Activated T-helper 17 cell treated with anti-CD3 and anti-CD28 coated beads, Interleukin-2, amount 50 U/mL, for 72 hours (primary cell): ENCODE measurements around the gene COL25A1. TPM values are rescaled to one million over a fixed set of nuclear protein-coding genes. Genes with fewer than 3 reads are reported as not detected.
"Not testable (repeated sequence)": the region's sequence is repeated elsewhere in the genome, so short reads cannot be mapped to it uniquely, and the experiment has no call there.

Source experiments
- ATAC-seq: fragments of 150-1000 bp; cut with Tn5 transposase; replicated peaks from 2 replicates; pipeline ENCODE4 v1.10.0; 2021; ENCODE audit warnings: mild to moderate bottlenecking, moderate library complexity
- H3K27ac Mint-ChIP-seq: one replicate; pipeline ENCODE4 v1.8.0; 2022; ENCODE audit warnings: mixed read lengths
- H3K27me3 Mint-ChIP-seq: one replicate; pipeline ENCODE4 v1.8.0; 2022; ENCODE audit warnings: mixed read lengths
- H3K36me3 Mint-ChIP-seq: one replicate; pipeline ENCODE4 v1.8.0; 2022; ENCODE audit warnings: low read depth, mild to moderate bottlenecking, mixed read lengths
- H3K4me1 Mint-ChIP-seq: one replicate; pipeline ENCODE4 v1.8.0; 2022; ENCODE audit warnings: mixed read lengths
- H3K4me3 Mint-ChIP-seq: one replicate; pipeline ENCODE4 v1.8.0; 2022; ENCODE audit warnings: mild to moderate bottlenecking, mixed read lengths
- H3K9me3 Mint-ChIP-seq: one replicate; pipeline ENCODE4 v1.8.0; 2022; ENCODE audit warnings: mixed read lengths
- total RNA-seq, 2 donors: library from RNA; stranded (reverse); gene quantifications; one replicate each; pipeline ENCODE4 v1.2.3, GENCODE V29; 2022

The COL25A1 gene
- total RNA-seq, 2 donors from 2014 or later: 0.08 TPM; not detected in 1

DNA sequence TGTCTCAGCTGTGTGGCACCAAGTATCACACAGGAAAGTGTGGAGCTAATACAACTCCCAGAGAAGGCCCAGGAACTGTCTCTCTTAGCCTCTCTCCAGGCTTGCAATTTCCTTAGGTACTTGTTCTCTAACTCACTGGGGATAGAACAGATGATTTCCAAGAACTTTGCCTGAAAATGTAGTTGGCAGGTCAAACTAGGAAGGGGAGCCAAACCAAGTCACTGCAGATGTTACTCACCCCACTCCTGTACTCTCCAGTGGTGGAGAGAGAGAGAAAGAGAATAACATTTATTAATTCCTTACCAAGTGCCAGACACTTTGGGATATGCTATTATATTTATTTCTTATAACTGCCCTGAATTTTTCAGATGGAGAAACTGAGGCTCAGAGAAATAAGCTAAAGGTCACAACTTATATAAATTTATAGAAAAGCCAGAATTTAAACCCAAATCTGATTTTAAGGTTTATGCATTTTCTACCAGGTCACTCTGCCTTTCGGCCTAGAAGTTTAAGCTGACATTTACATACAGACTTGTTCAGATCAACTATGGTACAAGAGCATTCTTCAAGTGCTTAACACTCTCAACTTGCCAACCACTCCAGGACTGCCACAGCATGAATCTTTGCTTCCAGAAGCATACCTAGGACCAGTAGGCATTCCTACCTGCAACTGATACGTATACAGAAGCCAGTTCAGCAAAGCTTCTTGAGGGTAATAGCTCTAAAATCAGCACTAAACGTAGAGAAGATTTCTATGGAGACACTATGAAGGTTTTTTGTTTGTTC is 291.0 kb downstream of the COL25A1 start:
- H3K9me3 Mint-ChIP-seq: no peaks in the 10 kb centered on the region
- H3K36me3 Mint-ChIP-seq: no peaks in the 10 kb centered on the region
- H3K4me1 Mint-ChIP-seq: no peaks in the 10 kb centered on the region
- no peak overlapping the region for H3K27ac Mint-ChIP-seq
- no peak for ATAC-seq
- no peak overlapping the region for H3K4me3 Mint-ChIP-seq
- H3K27me3 Mint-ChIP-seq: peaks cover 4% of the 10 kb centered on the region

DNA sequence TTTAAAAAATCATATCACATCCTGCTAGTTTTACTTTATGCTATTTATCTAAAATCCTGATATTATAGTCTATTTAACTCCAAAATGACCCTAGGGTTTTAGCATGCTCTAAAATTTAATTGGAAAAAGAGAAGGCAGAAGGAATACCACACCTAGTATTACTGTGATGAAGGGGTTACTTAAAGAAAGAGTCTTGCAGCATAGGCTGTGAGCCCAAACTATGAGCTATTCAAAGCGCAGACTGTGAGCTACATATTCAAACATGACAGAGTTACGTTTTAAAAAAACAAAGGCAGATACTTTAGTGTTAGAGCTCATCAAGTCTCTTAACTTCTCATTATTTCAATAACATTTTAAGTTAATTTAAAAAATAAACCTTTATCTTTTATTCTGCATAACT is 291.9 kb downstream of the COL25A1 start:
- no peaks in the 10 kb centered on the region for H3K36me3 Mint-ChIP-seq
- ATAC-seq: no peak
- H3K4me3 Mint-ChIP-seq: no peak overlapping the region
- no peak overlapping the region for H3K27ac Mint-ChIP-seq
- H3K9me3 Mint-ChIP-seq: no peaks in the 10 kb centered on the region
- no peaks in the 10 kb centered on the region for H3K4me1 Mint-ChIP-seq
- peaks cover 4% of the 10 kb centered on the region for H3K27me3 Mint-ChIP-seq

DNA sequence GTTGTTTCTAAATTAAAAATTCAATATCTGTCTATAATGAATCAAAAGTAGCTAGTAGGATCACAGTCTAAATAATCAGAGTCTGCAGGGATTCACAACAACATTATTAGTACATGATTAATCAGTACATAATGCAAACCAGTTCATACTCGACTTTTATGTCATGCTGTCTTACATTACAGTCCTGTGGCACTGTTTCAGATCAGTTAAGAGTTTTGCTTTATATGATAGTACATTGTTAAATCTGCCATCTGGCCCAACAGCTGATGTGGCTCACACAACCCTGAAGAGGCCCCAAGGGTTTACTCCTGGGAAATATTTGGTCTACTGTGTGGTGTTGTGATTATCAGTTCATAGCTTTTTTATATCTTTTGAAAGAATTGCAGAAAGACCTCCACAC is 292.5 kb downstream of the COL25A1 start:
- Mint-ChIP-seq H3K4me3 (no peak overlapping the region), H3K27ac (no peak overlapping the region), H3K27me3 (peaks cover 4% of the 10 kb centered on the region), H3K9me3 (no peaks in the 10 kb centered on the region), H3K4me1 (no peaks in the 10 kb centered on the region), H3K36me3 (no peaks in the 10 kb centered on the region)
- no peak for ATAC-seq

DNA sequence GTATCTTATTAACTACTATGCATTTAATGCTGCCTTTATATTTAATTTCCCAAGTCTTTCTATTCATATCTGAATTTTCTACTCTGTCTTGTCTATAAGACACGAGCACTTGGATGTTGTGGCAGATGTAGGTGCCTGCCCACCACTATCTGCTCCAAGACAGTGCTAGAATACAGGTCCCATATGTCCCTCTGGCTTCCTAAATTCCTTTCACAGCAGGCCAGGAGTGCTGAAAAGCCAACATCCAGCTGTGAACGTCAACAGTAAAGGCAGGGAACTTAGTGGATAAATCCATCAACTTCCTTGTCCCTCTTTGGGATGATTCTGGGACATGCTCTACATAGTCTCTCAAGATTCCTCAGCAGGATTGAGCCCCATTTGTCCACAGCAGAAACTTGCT is 294.5 kb downstream of the COL25A1 start:
- no peak for ATAC-seq
- Mint-ChIP-seq H3K4me3 (no peak overlapping the region), H3K36me3 (no peaks in the 10 kb centered on the region), H3K9me3 (no peaks in the 10 kb centered on the region), H3K27me3 (peaks cover 5% of the 10 kb centered on the region), H3K27ac (no peak overlapping the region), H3K4me1 (no peaks in the 10 kb centered on the region)

DNA sequence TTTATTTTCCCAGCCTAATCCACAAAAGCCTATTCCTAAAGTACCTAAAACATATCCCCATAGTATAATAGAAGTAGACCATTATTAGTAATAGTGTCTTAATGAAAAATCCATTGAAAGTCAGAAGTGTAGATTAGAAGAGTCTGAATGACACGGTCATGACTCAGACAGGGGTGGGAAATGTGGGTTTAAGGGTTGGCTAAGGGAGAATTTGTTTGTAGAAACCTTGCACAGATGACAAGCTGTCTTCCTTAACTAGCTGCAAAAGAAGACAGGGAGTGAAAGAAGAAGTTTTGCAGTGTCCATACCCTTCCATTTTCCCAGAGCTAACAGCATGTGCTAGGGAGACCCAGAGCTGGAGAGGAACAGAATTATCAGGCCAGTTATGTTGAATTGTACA is 296.9 kb downstream of the COL25A1 start:
- no peak overlapping the region for H3K4me3 Mint-ChIP-seq
- H3K9me3 Mint-ChIP-seq: no peaks in the 10 kb centered on the region
- peaks cover 5% of the 10 kb centered on the region for H3K27me3 Mint-ChIP-seq
- ATAC-seq: no peak
- no peaks in the 10 kb centered on the region for H3K36me3 Mint-ChIP-seq
- no peaks in the 10 kb centered on the region for H3K4me1 Mint-ChIP-seq
- H3K27ac Mint-ChIP-seq: no peak overlapping the region

DNA sequence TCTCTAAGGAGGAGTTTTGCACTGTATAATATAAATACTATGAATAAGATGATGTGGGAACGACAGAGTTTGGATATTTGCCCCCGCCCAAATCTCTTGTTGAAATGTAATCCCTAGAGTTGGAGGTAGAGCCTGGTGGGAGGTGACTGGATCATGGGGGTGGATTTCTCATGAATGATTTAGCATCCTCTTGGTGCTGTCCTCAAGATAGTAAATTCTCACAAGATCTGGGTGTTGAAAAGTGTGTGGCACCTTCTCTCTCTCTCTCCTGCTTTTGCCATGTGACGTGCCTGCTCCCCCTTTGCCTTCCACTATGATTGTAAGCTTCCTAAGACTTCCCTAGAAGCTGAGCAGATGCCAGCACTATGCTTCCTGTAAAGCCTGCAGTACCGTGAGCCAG is 298.0 kb downstream of the COL25A1 start:
- peaks cover 5% of the 10 kb centered on the region for H3K27me3 Mint-ChIP-seq
- no peak overlapping the region for H3K27ac Mint-ChIP-seq
- no peak for ATAC-seq
- no peak overlapping the region for H3K4me3 Mint-ChIP-seq
- no peaks in the 10 kb centered on the region for H3K9me3 Mint-ChIP-seq
- H3K36me3 Mint-ChIP-seq: no peaks in the 10 kb centered on the region
- no peaks in the 10 kb centered on the region for H3K4me1 Mint-ChIP-seq

DNA sequence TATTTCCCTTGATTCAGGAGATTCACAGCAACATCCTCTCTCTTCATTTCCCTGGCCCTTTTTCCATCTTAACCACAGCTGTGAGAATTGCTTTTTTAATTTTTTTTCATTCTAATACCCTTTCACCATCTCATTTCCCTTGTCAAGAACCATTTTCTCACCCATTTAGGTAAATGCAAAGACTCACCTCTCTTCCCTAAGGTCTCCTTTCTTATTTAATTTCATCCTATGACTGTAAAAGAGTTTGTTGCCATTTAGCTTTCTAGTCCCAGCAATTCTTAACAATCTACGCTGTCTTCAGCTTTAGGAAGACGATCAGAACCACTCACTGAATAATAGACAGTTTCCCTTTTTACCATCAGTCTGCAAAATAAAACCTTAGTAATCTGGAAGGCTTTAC is 298.5 kb downstream of the COL25A1 start:
- no peak for ATAC-seq
- Mint-ChIP-seq H3K27ac (no peak overlapping the region), H3K4me1 (no peaks in the 10 kb centered on the region), H3K36me3 (no peaks in the 10 kb centered on the region), H3K9me3 (no peaks in the 10 kb centered on the region), H3K27me3 (peaks cover 5% of the 10 kb centered on the region), H3K4me3 (no peak overlapping the region)

DNA sequence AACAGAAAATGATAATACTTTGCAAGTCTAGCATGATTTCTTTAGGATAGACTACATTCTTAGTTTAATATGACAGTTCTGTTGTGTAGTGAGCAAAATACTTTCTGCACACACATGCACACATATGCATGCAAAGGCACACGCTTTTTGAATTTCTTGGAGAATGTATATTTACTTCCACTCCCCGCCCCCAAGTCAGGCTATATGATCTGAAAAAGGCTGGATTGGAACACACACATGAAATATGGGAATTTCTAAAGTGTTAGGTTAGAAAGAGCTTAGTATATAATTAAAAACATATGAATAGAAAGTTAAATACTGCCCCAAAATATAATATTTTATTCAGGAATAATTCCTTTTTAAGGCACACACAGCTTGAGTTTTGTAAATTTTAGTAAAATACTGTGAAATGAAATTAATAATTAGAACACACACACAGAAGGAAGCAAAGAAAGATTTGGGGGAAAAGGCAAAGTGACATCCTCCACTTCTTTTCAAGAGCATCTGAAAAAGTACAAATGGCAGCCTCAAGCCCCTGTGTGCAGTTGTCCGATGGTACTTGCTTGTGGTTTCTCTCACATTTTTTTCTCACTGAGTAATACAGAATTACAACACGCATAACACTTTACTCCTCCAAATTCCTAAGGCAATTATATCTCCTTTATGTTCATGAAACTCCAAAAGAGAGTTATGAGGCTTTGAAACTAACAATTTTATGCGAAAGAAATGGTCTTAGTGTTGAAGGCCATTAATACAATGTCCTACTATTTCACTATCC is 310.7 kb downstream of the COL25A1 start:
- no peak overlapping the region for H3K27ac Mint-ChIP-seq
- ATAC-seq: no peak
- H3K4me3 Mint-ChIP-seq: no peak overlapping the region
- H3K36me3 Mint-ChIP-seq: no peaks in the 10 kb centered on the region
- H3K9me3 Mint-ChIP-seq: peaks cover under 1% of the 10 kb centered on the region
- H3K4me1 Mint-ChIP-seq: no peaks in the 10 kb centered on the region
- H3K27me3 Mint-ChIP-seq: no peaks in the 10 kb centered on the region

DNA sequence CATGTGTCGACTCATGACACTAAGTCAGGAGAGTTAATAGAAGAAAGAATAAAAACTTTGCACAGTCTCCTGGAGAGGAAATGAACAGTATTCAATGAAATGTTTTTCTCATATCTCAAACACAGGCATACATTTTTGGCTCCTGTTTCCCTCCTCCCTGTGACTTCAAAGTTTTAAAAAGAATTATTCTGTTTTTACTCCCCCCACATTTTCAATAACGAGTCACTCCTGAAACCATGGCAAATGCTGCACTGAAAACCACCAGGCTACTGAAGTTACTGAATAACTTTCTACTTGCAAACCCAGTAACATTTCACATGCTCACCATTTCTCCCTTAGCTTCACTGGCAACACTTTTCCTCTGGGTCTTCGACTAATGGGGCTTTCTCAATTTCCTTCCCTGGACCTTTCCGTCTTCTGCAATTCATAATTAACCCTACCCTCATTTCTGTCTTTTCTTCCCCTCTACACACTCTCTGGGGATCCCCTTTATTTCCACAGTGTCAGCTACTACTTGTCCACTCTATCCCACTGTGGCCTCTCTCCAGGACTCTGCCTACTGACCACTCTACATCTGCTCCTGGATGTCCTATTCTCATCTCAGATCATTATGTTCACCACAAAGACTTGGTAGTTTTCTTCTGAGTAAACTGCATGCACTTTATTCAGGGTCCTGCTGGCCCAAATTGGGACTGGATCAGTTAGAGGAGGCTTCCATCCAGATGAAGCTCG is 313.8 kb downstream of the COL25A1 start:
- no peaks in the 10 kb centered on the region for H3K4me1 Mint-ChIP-seq
- no peaks in the 10 kb centered on the region for H3K36me3 Mint-ChIP-seq
- no peak overlapping the region for H3K27ac Mint-ChIP-seq
- no peaks in the 10 kb centered on the region for H3K9me3 Mint-ChIP-seq
- no peak overlapping the region for H3K4me3 Mint-ChIP-seq
- no peaks in the 10 kb centered on the region for H3K27me3 Mint-ChIP-seq
- peak; percentile 26 for ATAC-seq

DNA sequence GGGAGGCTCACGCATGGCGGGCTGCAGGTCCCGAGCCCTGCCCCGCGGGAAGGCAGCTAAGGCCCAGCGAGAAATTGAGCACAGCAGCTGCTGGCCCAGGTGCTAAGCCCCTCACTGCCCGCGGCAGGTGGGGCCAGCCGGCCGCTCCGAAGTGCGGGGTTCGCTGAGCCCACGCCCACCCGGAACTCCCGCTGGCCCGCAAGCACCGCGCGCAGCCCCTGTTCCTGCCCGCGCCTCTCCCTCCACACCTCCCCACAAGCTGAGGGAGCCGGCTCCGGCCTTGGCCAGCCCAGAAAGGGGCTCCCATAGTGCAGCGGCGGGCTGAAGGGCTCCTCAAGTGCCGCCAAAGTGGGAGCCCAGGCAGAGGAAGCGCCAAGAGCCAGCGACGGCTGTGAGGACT is 318.0 kb downstream of the COL25A1 start:
- not testable (repeated sequence) for H3K27me3 Mint-ChIP-seq, H3K36me3 Mint-ChIP-seq, H3K4me3 Mint-ChIP-seq, H3K9me3 Mint-ChIP-seq, ATAC-seq, H3K4me1 Mint-ChIP-seq, H3K27ac Mint-ChIP-seq

DNA sequence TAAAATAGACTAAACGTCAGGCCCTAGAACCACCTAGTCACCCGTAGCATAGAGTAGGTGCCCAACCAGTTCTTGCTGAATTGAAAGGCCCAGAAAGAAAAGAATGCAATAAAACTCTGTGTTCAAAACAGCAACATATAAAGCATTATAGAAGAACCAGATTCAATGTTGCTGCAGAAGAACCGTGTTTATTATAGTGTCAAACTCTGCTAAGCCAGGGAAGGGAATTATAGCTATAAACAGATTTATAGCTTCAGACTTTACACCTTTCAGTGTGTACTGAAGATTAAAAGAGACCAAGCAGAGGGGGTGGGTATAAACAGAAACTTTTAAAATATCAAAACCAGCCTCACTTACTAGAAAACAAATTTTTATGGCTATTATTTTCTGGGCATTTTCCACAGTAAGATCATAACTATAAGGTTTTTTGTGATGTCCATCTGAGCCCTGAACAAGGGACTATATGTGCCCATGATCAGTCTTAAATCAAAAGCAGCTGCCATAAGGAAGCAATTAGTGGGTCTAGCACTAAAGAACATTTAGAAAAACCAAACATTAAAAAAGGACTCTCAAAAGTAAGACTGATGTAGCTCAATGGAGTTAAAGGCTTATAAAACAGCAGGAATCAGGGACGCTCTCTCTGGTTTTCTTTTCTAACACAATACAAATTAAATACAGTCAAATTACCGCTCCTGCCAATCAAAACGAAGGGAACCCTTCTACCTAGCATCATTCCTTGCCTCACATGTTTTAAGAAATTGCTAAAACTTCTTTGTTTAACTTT is 319.9 kb downstream of the COL25A1 start:
- no peaks in the 10 kb centered on the region for H3K9me3 Mint-ChIP-seq
- peaks cover 4% of the 10 kb centered on the region for H3K27me3 Mint-ChIP-seq
- H3K4me3 Mint-ChIP-seq: no peak overlapping the region
- no peak for ATAC-seq
- no peaks in the 10 kb centered on the region for H3K36me3 Mint-ChIP-seq
- H3K4me1 Mint-ChIP-seq: peaks cover 5% of the 10 kb centered on the region
- no peak overlapping the region for H3K27ac Mint-ChIP-seq

DNA sequence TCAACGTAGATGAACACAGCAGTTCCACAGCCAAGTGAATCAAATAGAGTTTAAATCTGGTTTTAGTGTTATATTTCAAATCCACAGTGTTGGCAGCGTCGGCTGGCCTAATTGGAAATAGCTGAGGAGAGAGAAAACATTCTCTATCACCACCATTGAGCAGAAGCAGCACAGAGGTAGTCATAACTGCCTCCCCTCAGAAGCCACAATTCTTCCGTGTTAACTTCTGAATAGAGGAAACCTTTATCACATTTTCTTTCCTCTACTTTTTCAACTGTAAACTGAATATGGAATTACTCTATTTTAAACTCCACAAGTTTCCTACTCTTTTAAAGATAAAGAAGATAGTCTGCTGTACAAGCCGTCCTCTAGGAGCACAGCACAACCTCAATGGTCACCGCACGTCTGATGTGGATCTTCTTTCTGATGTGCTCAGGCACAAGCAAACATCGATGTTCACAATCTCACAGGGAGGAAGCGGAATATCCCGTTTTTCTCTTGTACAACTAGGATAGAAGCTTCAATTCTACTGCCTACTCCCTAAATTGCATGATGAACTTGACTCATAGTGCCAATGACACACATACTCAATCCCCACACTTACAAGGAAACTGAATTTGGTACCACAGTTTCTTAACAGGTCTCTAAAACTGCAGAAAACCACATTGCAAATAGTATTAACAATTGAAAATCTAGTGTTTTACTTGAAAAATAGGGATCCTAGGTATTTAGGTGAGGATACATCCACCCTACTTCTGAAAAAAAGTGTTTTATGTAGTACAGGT is 321.8 kb downstream of the COL25A1 start:
- Mint-ChIP-seq H3K4me1 (peaks cover 5% of the 10 kb centered on the region), H3K9me3 (no peaks in the 10 kb centered on the region), H3K27ac (no peak overlapping the region), H3K4me3 (no peak overlapping the region), H3K27me3 (peaks cover 4% of the 10 kb centered on the region), H3K36me3 (no peaks in the 10 kb centered on the region)
- peak; percentile 38 for ATAC-seq

DNA sequence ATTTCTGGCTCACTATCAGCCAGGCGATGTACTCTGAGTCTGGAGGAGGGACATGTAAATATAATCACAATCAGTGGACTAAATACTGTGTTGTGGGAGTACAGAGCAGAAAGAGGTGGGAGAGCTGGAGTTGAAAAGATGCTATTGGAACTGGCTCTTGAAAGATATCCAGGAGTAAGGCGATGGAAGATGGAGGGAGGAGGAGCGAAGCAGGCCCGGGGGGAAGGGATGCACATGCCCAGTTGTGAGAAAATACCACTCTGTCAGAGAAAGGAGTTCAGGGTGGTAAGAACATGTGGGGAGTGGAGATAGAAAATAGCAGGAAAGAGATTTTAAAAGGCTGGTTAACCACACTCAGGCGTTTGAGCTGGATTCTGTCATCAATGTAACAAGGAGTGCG is 322.7 kb downstream of the COL25A1 start:
- no peak for ATAC-seq
- peaks cover 4% of the 10 kb centered on the region for H3K27me3 Mint-ChIP-seq
- H3K4me1 Mint-ChIP-seq: peaks cover 5% of the 10 kb centered on the region
- no peak overlapping the region for H3K27ac Mint-ChIP-seq
- no peaks in the 10 kb centered on the region for H3K9me3 Mint-ChIP-seq
- H3K4me3 Mint-ChIP-seq: no peak overlapping the region
- H3K36me3 Mint-ChIP-seq: no peaks in the 10 kb centered on the region
